B cell (primary cell): ENCODE results near the gene CWF19L1.

ENCODE experiments used
- EZH2 ChIP-seq: IDR thresholded peaks from 2 replicates; pipeline ENCODE4 v1.6.1; 2012; ENCODE audit warnings: borderline replicate concordance, low read depth, mild to moderate bottlenecking, moderate library complexity, low read length; ENCODE audit not compliant: insufficient read depth, poor library complexity, severe bottlenecking
- TF ChIP-seq, protein P1 (sequence below): fragments of 200-600 bp; IDR thresholded peaks from one replicate; pipeline ENCODE4 v1.8.0; 2022; ENCODE audit warnings: antibody characterized with exemption, mild to moderate bottlenecking

DNA sequence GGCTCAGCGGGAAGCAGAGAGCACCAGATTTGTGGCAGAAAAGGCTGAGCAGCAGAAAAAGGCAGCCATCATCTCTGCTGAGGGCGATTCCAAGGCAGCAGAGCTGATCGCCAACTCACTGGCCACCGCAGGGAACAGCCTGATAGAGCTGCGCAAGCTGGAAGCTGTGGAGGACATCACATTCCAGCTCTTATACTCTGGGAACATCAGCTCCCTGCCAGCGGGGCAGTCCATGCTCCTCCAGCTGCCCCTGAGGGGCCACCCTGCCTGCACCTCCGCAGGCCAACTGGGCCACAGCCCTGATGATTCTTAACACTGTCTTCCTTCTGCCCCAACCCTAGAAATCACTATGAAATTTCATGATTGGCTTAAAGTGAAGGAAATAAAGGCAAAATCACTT is 18.6 kb downstream of the CWF19L1 start:
- TF ChIP-seq, protein P1, sequence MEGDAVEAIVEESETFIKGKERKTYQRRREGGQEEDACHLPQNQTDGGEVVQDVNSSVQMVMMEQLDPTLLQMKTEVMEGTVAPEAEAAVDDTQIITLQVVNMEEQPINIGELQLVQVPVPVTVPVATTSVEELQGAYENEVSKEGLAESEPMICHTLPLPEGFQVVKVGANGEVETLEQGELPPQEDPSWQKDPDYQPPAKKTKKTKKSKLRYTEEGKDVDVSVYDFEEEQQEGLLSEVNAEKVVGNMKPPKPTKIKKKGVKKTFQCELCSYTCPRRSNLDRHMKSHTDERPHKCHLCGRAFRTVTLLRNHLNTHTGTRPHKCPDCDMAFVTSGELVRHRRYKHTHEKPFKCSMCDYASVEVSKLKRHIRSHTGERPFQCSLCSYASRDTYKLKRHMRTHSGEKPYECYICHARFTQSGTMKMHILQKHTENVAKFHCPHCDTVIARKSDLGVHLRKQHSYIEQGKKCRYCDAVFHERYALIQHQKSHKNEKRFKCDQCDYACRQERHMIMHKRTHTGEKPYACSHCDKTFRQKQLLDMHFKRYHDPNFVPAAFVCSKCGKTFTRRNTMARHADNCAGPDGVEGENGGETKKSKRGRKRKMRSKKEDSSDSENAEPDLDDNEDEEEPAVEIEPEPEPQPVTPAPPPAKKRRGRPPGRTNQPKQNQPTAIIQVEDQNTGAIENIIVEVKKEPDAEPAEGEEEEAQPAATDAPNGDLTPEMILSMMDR: no peak
- TF ChIP-seq EZH2: no peak
